Measurements from ENCODE around the gene ARMH1. TPM values are rescaled to one million over a fixed set of nuclear protein-coding genes. Genes with fewer than 3 reads are reported as not detected.
"Not testable (repeated sequence)": the region's sequence is repeated elsewhere in the genome, so short reads cannot be mapped to it uniquely, and the experiment has no call there.

The ARMH1 gene
- total RNA-seq, 4 donors from 2014 or later, result 0.26 to 0.75 (median 0.54) TPM

GRCh38 chr1:44696101-44696500, 21.6 kb downstream of the ARMH1 start:
- Histone ChIP-seq H3K4me3 (no peak overlapping the region), H3K27me3 (no peaks in the 10 kb centered on the region), H3K27ac (replicated peaks in 1 of 4) (no peak overlapping the region), H3K4me1 (no peaks in the 10 kb centered on the region), H3K9me3 (no peaks in the 10 kb centered on the region), H3K36me3 (no peaks in the 10 kb centered on the region)
- intact Hi-C loops (cut with DNase I), result no loop called here
- WGBS, result 85% methylated on average over 3 of the region's 3 CpGs
- no peak for TF ChIP-seq CTCF (IDR thresholded peaks at IDR 0.05)
- TF ChIP-seq POLR2A (IDR thresholded peaks at IDR 0.05; ENCODE audit: low read depth), result no peak
- TF ChIP-seq EP300 (IDR thresholded peaks at IDR 0.05), result no peak
- TF ChIP-seq POLR2AphosphoS5 (IDR thresholded peaks at IDR 0.05), result no peak
- no peak for DNase-seq (ENCODE audit: extremely low spot score)

- Histone ChIP-seq H3K27me3 (no peaks in the 10 kb centered on the region), H3K4me1 (no peaks in the 10 kb centered on the region), H3K27ac (replicated peaks in 1 of 4) (no peak overlapping the region), H3K9me3 (no peaks in the 10 kb centered on the region), H3K36me3 (no peaks in the 10 kb centered on the region), H3K4me3 (no peak overlapping the region)
- intact Hi-C loops (cut with DNase I), result no loop called here
- WGBS, result 76% methylated on average over 7 of the region's 7 CpGs
- TF ChIP-seq POLR2AphosphoS5 (IDR thresholded peaks at IDR 0.05) (no peak), POLR2A (IDR thresholded peaks at IDR 0.05; ENCODE audit: low read depth) (no peak), EP300 (IDR thresholded peaks at IDR 0.05) (no peak), CTCF (IDR thresholded peaks at IDR 0.05) (no peak)
- no peak for DNase-seq (ENCODE audit: extremely low spot score)
Measured at GRCh38 chr1:44696789-44697345, 22.4 kb downstream of the ARMH1 start.

- WGBS, result 82% methylated on average over 3 of the region's 3 CpGs
Measured at GRCh38 chr1:44698138-44698537, 23.6 kb downstream of the ARMH1 start.

GRCh38 chr1:44699375-44699774, 24.9 kb downstream of the ARMH1 start:
- H3K36me3 ChIP-seq; H3K4me3 ChIP-seq; H3K27me3 ChIP-seq; H3K27ac ChIP-seq (replicated peaks in 1 of 4); DNase-seq (ENCODE audit: extremely low spot score); intact Hi-C loops (cut with DNase I); H3K4me1 ChIP-seq; H3K9me3 ChIP-seq: not testable (repeated sequence)
- 97% methylated on average over 9 of the region's 9 CpGs for WGBS

More at GRCh38 chr1:44698138-44698537, 23.6 kb downstream of the ARMH1 start:
- H3K36me3 ChIP-seq, result no peaks in the 10 kb centered on the region
- no peak overlapping the region for H3K4me3 ChIP-seq
- no peaks in the 10 kb centered on the region for H3K27me3 ChIP-seq
- no peak for DNase-seq (ENCODE audit: extremely low spot score)
- no peaks in the 10 kb centered on the region for H3K9me3 ChIP-seq
- TF ChIP-seq CTCF (IDR thresholded peaks at IDR 0.05) (no peak), POLR2AphosphoS5 (IDR thresholded peaks at IDR 0.05) (no peak), POLR2A (IDR thresholded peaks at IDR 0.05; ENCODE audit: low read depth) (no peak)
- intact Hi-C loops (cut with DNase I), result no loop called here
- H3K4me1 ChIP-seq, result no peaks in the 10 kb centered on the region
- no peak overlapping the region for H3K27ac ChIP-seq (replicated peaks in 1 of 4)

DNA sequence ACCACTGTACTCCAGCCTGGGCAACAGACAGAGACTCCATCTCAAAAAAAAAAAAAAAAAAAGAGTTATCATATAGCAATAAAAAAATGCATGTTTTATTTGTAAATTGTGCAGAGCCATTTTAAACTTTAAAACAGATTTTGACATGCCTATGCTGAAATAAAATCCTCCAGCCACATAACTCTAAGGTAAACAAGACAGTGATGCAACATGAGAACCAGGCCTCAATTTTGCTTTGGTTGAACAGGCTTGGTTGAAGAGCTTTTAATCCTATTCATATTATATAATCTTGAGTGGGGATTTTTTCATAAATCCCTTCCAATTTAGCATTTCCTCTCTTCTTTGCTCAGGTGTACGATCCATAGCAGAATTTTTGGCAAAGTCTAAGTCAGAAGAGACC, 26.1 kb downstream of the ARMH1 start:
- intact Hi-C loops (cut with DNase I), result no loop called here
- Histone ChIP-seq H3K4me3 (no peak overlapping the region), H3K27ac (replicated peaks in 1 of 4) (no peak overlapping the region), H3K9me3 (no peaks in the 10 kb centered on the region), H3K27me3 (no peaks in the 10 kb centered on the region), H3K4me1 (no peaks in the 10 kb centered on the region), H3K36me3 (no peaks in the 10 kb centered on the region)
- no peak for TF ChIP-seq EP300 (IDR thresholded peaks at IDR 0.05)
- TF ChIP-seq CTCF (IDR thresholded peaks at IDR 0.05), result no peak
- no peak for TF ChIP-seq POLR2AphosphoS5 (IDR thresholded peaks at IDR 0.05)
- WGBS, result 85% methylated on average over 1 of the region's 1 CpG
- no peak for DNase-seq (ENCODE audit: extremely low spot score)
